Glutamatergic neuron (in vitro differentiated cells): ENCODE data around the gene ELF4. TPM values are rescaled to one million over a fixed set of nuclear protein-coding genes. Genes with fewer than 3 reads are reported as not detected.
"Not testable (repeated sequence)": the region's sequence is repeated elsewhere in the genome, so short reads cannot be mapped to it uniquely, and the experiment has no call there.

ENCODE experiments used
- DNase-seq: peaks from one replicate; pipeline ENCODE4 v3.0.0; 2022
- H3K27ac Mint-ChIP-seq: one replicate; pipeline ENCODE4 v1.8.0; 2020; ENCODE audit warnings: mild to moderate bottlenecking, mixed read lengths, inconsistent platforms; ENCODE audit not compliant: unreplicated experiment
- H3K27me3 Mint-ChIP-seq: one replicate; pipeline ENCODE4 v1.8.0; 2020; ENCODE audit warnings: mild to moderate bottlenecking, moderate library complexity, mixed read lengths, inconsistent platforms; ENCODE audit not compliant: unreplicated experiment
- H3K36me3 Mint-ChIP-seq: one replicate; pipeline ENCODE4 v1.8.0; 2020; ENCODE audit warnings: mild to moderate bottlenecking, mixed read lengths, inconsistent platforms; ENCODE audit not compliant: unreplicated experiment
- H3K4me1 Mint-ChIP-seq: one replicate; pipeline ENCODE4 v1.8.0; 2020; ENCODE audit warnings: mild to moderate bottlenecking, low read depth, mixed read lengths, inconsistent platforms; ENCODE audit not compliant: unreplicated experiment
- H3K4me3 Mint-ChIP-seq: one replicate; pipeline ENCODE4 v1.8.0; 2020; ENCODE audit warnings: mild to moderate bottlenecking, mixed read lengths, inconsistent platforms; ENCODE audit not compliant: unreplicated experiment
- H3K9me3 Mint-ChIP-seq: one replicate; pipeline ENCODE4 v1.8.0; 2020; ENCODE audit warnings: mild to moderate bottlenecking, moderate library complexity, mixed read lengths, inconsistent platforms; ENCODE audit not compliant: unreplicated experiment
- total RNA-seq: library from RNA; stranded (reverse); fragmentation: NEBNext Ultra II Directional; extraction: Animal tissue kit (Norgen Biotek cat#: 25700); gene quantifications from one replicate; pipeline ENCODE4 v1.2.1, GENCODE V29; 2021; ENCODE audit not compliant: unreplicated experiment
- TF ChIP-seq, protein P1 (sequence below): fragments of 200-600 bp; sonication (generic); IDR thresholded peaks from one replicate; pipeline ENCODE4 v1.5.0; 2021; ENCODE audit not compliant: partially characterized antibody, unreplicated experiment

The ELF4 gene
- total RNA-seq, 1 donor from 2014 or later, result 0.10 TPM

DNA sequence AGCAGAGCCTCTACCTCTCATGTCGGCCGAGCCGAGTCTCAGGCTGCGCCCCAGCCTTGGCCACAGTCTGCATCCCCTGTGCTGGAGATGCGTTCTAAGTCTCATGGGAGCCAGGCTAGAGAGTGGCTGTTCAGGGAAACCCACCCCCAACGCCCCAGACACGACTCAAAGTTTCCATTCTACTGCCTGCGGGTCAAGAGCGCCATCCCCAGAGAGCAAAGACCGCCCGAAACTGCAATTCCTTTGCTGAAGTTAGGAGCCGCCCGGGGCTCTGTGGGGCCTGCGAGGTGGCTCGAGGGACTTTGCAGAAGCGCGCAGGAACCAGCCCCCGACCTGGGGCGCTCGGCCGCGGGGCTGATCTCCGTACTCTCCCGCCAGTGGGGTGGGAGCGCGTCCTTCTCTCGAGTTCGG, 10.0 kb upstream of the ELF4 start:
- H3K27me3 Mint-ChIP-seq, result peaks cover 2% of the 10 kb centered on the region
- H3K9me3 Mint-ChIP-seq, result peaks cover 2% of the 10 kb centered on the region
- no peaks in the 10 kb centered on the region for H3K36me3 Mint-ChIP-seq
- peak overlapping the region; percentile 76 for H3K4me3 Mint-ChIP-seq
- H3K4me1 Mint-ChIP-seq, result peaks cover 2% of the 10 kb centered on the region
- no peak for DNase-seq
- TF ChIP-seq, protein P1, sequence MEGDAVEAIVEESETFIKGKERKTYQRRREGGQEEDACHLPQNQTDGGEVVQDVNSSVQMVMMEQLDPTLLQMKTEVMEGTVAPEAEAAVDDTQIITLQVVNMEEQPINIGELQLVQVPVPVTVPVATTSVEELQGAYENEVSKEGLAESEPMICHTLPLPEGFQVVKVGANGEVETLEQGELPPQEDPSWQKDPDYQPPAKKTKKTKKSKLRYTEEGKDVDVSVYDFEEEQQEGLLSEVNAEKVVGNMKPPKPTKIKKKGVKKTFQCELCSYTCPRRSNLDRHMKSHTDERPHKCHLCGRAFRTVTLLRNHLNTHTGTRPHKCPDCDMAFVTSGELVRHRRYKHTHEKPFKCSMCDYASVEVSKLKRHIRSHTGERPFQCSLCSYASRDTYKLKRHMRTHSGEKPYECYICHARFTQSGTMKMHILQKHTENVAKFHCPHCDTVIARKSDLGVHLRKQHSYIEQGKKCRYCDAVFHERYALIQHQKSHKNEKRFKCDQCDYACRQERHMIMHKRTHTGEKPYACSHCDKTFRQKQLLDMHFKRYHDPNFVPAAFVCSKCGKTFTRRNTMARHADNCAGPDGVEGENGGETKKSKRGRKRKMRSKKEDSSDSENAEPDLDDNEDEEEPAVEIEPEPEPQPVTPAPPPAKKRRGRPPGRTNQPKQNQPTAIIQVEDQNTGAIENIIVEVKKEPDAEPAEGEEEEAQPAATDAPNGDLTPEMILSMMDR, result no peak
- no peak overlapping the region for H3K27ac Mint-ChIP-seq

DNA sequence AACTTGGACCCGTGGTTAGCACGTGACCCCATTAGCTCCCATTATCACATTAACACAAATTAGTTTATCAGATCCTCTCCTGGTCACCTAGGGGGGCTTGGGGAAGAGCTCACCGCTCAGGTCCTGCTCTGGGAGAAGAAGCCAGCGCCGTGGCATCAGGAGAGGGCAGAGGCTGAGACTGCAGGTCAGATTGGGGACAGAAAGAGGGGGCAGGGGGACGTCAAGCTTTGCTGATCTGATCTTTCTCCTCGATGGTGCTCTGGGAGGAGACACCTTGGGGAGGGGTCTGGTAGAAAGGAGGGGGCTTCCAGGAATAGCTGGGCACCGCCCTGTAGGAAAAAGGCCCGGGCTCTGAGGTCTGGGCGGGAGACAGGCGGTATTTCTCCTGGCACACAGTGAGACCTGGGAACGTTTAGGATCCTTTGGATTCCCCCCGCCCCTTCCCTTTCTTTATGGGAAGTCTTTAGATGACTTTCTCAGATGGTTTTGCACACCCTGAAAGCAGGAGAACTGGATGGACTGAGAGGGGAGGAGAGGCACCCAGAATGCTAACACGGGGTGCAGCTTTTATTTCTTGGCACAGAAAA, 9.1 kb upstream of the ELF4 start:
- no peak overlapping the region for H3K27ac Mint-ChIP-seq
- H3K36me3 Mint-ChIP-seq, result no peaks in the 10 kb centered on the region
- DNase-seq, result no peak
- peaks cover 2% of the 10 kb centered on the region for H3K9me3 Mint-ChIP-seq
- TF ChIP-seq, protein P1, result no peak
- no peak overlapping the region for H3K4me3 Mint-ChIP-seq
- H3K27me3 Mint-ChIP-seq, result peaks cover 2% of the 10 kb centered on the region
- peaks cover 2% of the 10 kb centered on the region for H3K4me1 Mint-ChIP-seq

DNA sequence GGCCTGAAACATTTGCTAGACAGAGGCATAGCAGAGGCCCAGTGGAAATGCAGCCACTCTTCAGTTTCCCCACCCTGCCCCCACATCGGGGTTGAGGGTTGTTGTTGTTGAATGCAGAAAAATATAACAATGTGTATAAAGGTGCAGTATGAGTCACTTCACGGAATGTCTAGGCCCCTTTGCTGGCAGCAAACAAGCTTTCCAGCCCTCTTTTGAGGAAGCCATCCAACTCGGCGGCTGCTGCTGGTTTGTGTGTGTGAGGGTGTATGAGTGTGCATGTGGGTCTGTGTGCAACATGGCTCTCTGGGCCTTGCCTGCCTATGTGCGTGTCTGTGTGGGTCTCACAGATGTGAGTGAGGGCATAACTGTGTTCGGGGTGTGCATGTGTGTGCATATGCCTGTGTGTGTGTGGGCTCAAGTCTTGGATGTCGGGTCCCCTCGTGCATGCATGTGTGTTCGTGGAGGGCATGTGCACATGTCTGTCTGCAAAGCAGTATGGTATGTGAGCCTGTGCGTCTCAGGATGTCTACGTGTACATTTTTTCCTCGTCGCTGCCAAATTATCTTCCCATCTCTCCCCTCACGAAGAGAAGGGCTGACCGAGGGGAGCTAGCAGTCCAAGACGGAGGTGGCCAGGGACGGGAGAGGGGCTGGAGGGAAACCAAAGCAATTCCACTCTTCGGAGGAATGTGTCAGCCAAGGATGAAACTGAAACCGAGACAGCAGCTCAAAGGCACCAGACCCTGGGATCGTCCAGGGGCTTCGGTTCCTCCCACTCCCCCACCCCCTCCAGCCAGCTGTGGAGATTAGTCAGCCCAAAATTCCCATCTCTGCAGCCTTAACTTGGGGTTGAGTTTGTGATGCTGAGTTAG, 8.4 kb upstream of the ELF4 start:
- no peak overlapping the region for H3K4me3 Mint-ChIP-seq
- DNase-seq, result no peak
- TF ChIP-seq, protein P1, result no peak
- H3K4me1 Mint-ChIP-seq, result peaks cover 2% of the 10 kb centered on the region
- H3K36me3 Mint-ChIP-seq, result no peaks in the 10 kb centered on the region
- H3K27me3 Mint-ChIP-seq, result peaks cover 2% of the 10 kb centered on the region
- peaks cover 2% of the 10 kb centered on the region for H3K9me3 Mint-ChIP-seq
- H3K27ac Mint-ChIP-seq, result no peak overlapping the region

DNA sequence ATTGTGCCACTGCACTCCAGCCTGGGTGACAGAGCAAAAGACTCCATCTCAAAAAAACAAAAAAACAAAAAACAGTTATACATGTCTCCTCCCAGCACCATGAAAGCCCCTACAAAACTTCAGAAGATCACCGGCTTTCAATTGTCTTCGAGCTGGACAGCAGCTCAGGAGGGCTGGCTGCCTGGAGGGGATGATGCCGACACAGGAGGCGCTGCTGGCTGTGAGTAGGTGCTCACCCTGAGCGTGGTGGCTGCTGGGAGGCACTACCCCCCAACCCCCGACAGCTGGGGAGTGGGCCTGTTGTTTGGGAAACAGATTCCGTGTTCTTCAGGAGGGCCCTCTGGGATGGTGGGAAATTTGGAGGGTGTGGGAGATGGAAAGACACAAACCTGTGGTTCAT, 6.9 kb upstream of the ELF4 start:
- H3K9me3 Mint-ChIP-seq, result peaks cover 2% of the 10 kb centered on the region
- H3K4me3 Mint-ChIP-seq, result no peak overlapping the region
- H3K27me3 Mint-ChIP-seq, result no peaks in the 10 kb centered on the region
- H3K27ac Mint-ChIP-seq, result no peak overlapping the region
- H3K4me1 Mint-ChIP-seq, result peaks cover 2% of the 10 kb centered on the region
- H3K36me3 Mint-ChIP-seq, result no peaks in the 10 kb centered on the region
- TF ChIP-seq, protein P1, result no peak
- DNase-seq, result no peak

DNA sequence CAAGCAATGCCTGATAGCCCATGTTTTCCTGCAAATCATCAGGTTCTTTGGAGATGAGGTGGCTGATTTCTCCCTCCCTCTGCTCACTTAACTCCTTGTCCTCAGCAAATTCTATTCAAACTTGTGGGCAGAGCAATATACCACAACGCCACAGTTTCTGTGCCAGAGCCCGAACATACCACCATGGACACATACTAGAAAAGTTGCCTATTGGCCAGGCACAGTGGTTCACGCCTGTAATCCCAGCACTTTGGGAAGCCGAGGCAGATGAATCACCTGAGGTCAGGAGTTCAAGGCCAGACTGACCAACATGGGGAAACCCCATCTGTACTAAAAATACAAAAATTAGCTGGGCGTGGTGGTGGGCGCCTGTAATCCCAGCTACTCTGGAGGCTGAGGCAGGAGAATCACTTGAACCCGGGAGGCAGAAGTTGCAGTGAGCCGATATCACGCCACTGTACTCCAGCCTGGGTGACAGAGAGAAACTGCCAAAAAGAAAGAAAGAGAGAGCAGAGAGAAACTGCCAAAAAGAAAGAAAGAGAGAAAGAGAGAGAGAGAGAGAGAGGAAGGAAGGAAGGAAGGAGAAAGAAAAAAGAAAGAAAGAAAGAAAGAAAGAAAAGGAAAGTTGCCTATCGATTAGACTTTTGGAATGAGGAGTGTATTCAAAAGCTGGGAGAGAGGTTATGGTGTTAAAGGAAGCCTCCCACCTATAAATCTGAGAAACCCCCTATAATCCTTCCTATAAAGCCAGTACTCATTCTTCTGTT, 5.0 kb upstream of the ELF4 start:
- H3K4me1 Mint-ChIP-seq, H3K27ac Mint-ChIP-seq, H3K27me3 Mint-ChIP-seq, DNase-seq, H3K9me3 Mint-ChIP-seq, H3K4me3 Mint-ChIP-seq, H3K36me3 Mint-ChIP-seq: not testable (repeated sequence)
